ENCODE measurements around the gene LEP.

- no peak for TF ChIP-seq CTCF (IDR thresholded peaks at IDR 0.05)
- no peak for TF ChIP-seq ZFX (IDR thresholded peaks at IDR 0.05; ENCODE audit: borderline replicate concordance)
Observed at GRCh38 chr7:128251337-128251736, 10.3 kb downstream of the LEP start.
